ENCODE measurements around the gene RNF169.
"Not testable (repeated sequence)": the region's sequence is repeated elsewhere in the genome, so short reads cannot be mapped to it uniquely, and the experiment has no call there.

Gene RNF169

DNA sequence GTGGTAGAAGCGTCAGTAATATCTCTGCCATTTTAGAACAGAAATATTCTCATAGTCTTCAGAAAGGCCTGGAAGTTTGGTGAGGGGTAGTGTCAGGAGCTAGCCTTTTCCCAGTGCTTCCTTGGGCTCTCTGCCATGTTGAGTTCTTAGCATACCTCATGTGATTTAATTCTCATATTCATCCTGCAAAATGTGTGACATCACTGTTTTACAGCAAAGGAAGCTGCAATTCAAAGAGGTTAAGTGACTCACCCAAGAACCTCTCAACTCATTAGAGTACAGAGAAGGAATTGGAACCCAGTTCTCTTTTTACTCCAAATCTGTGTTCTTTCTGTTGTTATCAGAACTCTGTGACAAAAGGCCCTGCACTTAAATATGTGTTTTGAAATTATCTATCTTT is 72.1 kb downstream of the RNF169 start:
- DNase-seq (ENCODE audit: low read depth in 2 of 2), result no peak

DNA sequence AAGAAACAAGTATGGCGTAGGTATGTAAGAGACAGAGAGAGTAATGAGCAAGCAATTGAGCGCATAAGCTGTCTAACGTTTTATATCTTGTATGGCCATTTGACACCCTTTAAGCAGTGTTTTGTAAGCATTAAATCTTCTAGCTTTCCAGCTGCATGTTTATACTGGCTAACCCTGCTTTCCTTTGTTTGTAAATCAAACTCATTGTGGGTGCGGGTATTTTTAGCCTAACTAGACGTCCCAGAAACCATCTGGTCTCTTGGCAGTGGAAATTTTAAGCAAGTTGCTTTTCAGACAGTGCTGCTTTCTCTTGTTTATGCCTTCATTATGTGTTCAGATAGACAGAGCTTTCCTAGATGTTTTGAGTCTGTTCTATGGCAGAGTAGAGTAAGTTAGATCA is 73.5 kb downstream of the RNF169 start:
- no peak for DNase-seq (ENCODE audit: low read depth in 2 of 2)

DNA sequence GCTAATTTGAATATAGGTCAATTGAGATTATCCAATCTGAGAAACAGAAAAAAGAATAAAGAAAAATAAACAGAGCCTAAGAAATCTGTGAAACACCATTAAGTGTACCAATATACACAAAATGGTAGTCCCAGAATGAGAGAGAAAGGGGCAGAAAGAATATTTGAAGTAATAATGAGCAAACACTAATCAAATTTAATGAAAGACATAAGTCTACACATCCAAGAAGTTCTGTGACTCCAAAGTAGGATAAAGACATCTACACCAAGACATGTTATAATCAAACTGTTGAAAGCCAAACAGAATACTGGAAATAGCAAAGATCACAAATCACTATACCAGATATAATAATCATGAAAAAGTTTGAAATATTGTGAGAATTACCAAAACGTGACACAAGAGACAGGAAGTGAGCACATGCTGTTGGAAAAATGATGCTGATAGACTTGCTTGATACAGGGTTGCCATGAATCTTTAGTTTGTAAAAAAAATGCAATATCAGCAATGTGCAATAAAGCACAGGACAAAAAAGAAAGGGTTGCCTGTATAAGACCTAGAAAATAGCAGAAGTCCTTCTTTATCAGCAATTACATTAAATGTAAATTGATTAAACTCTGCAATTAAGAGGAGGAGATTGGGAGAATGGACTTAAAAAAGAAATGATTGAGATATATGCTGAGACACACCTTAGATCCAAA is 75.8 kb downstream of the RNF169 start:
- no peak for DNase-seq (ENCODE audit: low read depth in 2 of 2)

DNA sequence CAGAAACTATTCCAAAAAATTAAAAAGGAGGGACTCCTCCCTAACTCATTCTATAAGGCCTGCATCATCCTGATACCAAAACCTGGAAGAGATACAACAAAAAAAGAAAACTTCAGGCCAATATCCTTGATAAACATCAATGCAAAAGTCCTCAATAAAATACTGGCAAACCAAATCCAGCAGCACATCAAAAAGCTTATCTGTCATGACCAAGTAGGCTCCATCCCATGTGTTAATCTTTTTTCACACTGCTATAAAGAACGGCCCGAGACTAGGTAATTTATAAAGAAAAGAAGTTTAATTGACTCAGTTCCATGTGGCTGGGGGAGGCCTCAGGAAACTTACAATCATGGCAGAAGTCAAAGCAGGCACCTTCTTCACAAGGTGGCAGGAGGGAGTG is 76.9 kb downstream of the RNF169 start:
- DNase-seq (ENCODE audit: low read depth in 2 of 2), result not testable (repeated sequence)

DNA sequence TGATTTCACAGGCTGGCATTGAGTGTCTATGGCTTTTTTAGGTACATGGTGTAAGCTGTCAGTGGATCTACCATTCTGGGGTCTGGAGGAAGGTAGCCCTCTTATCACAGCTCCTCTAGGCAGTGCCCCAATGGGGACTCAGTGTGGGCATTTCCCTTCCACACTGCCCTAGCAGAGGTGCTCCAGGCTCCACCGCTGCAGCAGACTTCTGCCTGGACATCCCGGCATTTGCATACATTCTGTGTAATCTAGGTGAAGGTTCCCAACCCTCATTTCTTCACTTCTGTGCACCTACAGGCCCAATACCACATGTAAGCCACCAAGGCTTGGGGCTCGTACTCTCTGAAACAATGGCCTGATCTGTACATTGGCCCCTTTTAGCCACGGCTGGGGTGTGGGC is 78.3 kb downstream of the RNF169 start:
- DNase-seq (ENCODE audit: low read depth in 2 of 2), result no peak

DNA sequence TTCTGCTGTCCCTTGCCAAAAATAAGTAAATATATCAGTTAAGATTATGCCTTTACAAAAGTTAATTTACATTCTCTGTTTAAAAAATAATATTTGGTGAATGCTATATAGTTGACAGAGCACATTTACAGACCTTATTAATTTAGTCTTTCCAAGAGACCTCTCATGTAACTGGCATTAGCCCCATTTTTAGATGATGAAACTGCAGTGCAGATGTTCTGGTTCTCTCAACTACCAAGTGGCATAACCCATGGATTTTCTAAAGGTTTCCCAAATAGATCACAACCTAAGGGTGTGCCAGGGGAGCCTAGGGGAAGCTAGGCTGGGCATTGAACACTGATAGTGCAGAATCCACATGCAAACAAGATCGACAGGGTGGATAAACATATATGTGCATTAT is 88.5 kb downstream of the RNF169 start:
- no peak for DNase-seq (ENCODE audit: low read depth in 2 of 2)

DNA sequence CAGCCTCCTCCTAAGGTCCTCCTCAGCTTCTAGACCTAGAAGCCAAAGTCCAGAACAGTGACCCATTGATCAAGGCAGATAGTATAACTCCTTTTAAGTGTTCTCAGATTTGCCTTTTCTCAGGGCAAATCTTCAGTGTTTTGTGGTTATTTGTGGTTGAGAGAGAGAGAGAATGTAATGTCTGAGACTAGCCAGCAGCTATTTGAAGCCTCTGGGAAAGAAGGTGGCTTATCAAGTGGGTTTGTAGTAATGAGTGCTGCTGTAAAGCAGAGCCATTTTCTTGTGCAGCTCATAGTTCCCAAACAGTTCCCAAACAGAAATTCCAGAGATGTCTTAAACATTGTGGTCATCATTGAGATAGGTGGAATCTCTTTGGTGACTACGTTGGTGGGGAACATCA is 89.5 kb downstream of the RNF169 start:
- DNase-seq (ENCODE audit: low read depth in 2 of 2), result no peak

DNA sequence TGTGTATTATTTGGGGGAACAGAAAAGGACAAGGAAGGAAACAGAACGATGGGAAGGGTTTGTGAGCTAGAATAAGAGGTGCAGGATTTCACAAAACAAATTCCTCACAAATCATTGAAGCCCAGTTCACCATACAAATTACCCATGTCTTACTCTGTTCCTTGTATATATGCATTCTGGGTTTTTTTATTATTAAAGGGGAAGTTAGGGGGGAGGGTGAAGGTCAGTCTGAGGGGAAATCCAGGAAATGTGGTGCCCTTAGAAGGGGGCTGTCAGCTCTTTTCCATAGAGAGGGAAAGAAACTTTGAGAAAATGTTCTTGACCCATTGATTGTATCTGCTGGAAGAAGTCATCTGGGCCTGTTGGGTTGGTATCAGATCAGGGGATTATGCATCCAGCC is 90.8 kb downstream of the RNF169 start:
- no peak for DNase-seq (ENCODE audit: low read depth in 2 of 2)

DNA sequence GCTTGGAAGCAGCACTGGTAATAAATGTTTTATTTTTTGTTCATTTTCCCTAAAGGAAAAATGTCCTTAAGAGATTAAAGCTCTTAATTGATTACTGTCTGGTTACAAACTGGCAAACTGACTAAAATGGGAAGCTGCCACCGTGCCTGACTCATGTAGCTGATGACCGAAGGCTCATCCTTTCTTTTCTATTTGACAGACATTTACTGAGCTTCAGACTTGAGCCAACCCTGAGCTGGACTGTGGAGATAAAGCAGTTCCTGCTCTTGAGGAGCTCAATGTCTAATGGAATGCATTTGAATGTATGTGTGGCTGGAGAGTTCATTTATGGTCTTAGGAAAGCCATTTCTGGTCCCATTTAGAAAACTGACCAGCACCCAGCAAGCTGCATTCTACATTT is 91.3 kb downstream of the RNF169 start:
- no peak for DNase-seq (ENCODE audit: low read depth in 2 of 2)

DNA sequence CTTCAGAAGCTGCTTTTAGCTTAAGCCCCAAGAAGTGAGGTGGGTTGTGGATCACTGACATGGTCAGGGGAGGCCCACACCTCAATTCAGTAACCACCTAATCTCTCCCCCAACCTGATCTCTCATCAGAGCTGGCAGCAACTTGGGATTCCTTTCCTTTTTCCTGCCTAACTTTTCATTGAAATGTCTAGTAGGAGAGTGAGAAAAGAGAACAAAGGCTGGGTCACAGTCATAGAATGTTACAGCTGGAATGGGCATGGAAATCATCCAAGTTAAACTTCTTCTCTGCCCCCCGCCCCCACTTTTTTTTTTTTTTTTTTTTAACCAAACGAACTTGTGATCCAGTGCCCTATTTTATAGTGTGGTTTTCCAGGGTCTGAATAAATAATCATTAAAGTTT is 91.8 kb downstream of the RNF169 start:
- DNase-seq (ENCODE audit: low read depth in 2 of 2), result no peak

DNA sequence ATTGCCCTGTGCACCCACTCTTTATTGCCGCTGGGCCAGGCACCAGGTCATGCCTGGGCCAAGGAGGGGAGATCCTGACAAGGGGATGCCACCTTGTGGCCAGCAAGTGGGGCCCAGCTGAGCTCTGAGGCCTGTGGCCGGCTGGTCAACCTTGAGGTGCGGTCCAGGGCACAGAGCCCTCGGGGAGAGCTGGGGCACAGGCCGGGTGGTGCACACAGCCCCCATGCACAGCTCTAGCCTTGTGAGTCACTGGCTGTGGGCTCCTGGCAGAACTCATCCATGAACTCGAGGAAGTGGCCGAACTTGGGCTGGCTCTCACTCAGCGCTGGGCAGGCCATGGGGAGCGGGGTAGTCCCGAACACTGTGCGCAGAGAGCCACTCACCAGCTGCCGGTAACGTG is 94.3 kb downstream of the RNF169 start:
- no peak for DNase-seq (ENCODE audit: low read depth in 2 of 2)

DNA sequence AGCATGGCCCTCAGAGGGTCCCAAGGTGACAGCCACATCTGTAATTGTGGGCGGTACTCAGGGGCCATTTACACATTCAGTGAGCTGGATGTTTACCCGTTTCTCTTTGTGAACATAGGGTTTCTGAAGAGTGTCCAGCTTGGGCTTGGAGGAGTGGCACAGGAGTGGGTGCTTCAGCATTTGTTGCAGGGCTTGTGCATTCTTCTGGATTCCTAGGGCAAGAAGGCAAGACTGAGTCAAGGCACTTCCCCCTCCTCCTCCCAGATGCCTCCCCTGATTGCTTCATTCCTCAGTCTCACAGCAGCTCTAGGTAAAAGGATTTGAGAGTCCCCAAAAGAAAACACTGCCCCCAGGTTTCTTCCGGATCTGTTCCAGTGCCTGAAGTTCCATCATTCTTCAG is 95.4 kb downstream of the RNF169 start:
- no peak for DNase-seq (ENCODE audit: low read depth in 2 of 2)

DNA sequence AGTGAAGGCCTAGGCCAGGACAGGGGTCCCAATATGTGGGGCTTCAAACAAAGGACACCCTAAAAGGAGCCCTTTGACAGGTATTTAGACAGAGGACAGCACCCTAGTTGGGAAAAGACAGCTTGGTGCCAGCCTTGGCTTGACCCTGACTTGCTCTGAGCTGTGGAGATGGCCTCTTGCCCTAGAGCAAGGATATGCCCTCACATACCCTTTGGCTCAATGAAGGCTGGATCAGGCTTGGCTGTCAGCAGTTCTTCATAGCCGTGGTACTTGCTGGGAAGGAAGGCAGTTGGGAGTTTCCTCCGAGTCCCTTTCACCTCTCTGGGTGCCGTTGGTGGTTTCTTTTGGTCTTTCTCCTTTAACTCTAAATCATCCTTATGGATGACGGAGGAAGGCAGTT is 96.2 kb downstream of the RNF169 start:
- no peak for DNase-seq (ENCODE audit: low read depth in 2 of 2)

DNA sequence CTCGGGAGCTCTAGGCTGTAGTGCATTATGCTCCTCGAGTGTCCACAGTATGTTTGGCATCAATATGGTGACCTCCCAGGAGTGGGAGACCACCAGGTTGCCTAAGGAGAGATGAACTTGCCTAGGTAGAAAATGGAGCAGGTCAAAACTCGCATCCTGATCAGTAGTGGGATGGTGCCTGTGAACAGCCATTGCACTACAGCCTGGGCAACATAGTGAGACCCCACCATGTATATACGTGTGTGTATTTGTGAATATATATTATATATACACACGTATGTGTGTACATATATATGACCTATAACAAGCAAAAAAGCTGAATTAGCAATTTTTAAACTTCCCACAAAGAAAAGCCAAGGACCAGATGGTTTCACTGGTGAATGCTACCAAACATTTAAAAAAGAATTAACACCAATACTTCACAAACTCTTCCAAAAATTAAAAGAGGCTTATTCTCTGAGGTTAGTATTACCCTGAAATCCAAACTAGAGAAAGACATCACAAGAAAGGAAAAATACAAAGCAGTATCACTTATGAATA is 97.4 kb downstream of the RNF169 start:
- DNase-seq (ENCODE audit: low read depth in 2 of 2), result no peak

DNA sequence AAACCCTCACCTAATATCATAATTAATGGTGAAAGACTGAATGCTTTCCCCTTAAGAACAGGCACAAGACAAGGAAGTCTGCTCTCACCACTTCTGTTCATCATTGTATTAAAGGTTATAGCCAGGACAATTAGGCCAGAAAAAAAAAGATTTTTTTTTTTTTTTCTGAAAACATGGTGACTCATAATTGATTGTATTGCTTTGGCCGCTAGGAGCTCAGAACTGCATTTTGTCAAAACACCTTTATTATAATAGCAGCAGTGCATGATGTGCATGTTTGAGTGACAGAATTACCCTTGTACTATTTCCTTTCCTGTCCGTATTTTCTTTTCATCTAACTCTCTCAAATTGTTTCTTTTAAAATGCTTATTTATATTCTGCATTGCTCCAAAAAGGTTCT is 98.1 kb downstream of the RNF169 start:
- DNase-seq (ENCODE audit: low read depth in 2 of 2), result no peak

DNA sequence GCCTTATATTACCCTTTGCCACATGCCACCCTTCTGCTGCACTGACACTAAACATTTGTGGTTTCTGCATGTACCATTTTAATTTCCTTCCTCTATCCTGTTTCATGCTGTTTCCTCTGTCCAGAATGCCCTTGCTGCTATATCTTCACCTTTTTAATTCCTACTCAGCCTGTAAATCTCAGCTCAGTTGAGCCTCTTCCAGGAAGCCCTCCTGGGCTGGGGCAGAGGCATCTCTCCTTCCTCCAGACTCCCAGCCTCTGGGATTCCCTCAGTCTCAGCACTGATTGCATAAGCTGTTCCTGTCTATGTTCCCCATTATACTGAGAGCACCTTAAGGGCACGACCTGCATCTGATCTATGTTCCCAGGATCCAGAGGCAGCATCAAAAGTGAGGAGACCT is 98.7 kb downstream of the RNF169 start:
- DNase-seq (ENCODE audit: low read depth in 2 of 2), result no peak

DNA sequence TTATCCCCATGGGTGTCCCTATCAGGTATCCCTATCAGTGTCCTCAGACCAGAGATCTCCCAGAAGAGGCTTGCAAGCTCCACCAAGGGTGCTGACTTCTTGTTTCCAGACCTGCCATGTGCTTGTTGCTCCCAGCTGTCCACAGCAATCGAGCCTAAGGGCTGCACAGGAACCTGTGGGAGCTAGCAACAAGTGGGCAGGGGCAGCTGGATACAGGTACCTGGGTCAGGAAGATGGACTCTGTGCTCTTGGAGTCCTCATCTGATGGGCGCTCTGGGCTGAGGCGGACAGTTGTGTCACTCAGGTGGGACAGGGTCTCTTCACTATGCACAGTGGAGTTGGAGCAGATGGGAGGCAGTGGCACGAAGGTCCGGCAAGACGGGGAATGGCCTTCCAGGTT is 99.2 kb downstream of the RNF169 start:
- no peak for DNase-seq (ENCODE audit: low read depth in 2 of 2)

DNA sequence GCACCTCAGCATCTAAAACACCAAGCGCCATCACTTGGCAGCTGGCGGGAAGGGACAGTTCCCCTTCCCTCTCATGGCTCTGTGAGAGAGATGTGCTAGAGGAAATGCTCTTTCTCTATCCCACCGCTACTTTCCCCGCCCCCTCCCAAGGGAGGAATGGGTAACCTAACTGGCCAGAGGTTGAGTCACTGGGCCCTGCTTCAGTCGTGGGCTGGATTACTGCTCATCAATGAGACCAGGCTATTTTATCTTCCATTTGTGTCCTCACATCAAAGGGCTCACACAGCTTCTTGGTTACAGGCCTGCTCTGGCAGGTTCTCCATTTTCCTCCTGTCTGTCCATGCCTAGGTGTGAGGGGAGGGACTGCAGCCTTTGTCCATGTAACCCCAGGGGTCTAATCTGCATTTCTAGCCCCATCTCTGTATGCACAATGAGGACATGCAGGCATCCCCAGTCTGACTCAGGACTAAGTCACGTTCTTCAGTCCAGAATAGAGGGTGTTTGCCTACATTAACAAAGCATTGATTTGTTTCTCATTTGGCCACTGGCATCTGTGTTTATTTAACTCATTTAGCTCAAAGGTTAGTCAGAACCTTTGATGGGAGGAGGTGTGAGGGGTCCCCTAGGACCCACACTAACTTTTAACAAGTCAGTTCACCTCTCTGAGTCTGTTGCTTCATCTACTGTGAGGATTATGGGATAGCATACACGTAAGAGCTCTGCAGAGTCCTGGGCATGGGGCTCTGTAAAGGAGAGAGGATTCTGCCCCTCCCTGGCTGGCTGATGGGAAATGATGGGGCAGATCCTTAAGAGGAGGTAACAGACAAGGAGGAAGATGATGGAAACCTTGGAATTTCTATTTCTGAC is 101.1 kb downstream of the RNF169 start:
- no peak for DNase-seq (ENCODE audit: low read depth in 2 of 2)

DNA sequence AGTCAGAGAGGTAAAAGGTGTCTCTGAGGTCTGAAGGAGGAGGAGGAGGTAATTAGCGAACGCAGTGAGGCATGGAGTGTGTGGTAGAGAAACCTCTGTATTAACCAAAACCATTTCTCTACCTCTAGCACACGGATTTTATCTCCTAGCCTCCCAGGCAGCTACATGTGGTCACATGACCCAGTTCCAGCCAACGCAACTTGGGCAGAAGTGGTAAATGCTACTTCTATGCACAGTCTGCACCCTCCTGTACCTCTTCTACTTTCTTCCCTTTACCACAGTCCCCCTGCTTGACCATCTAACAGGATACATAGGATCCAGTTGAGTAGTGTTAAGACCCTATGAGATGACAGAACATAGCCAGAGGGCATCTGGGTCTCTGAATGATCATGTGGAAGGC is 104.6 kb downstream of the RNF169 start:
- DNase-seq (ENCODE audit: low read depth in 2 of 2), result no peak

DNA sequence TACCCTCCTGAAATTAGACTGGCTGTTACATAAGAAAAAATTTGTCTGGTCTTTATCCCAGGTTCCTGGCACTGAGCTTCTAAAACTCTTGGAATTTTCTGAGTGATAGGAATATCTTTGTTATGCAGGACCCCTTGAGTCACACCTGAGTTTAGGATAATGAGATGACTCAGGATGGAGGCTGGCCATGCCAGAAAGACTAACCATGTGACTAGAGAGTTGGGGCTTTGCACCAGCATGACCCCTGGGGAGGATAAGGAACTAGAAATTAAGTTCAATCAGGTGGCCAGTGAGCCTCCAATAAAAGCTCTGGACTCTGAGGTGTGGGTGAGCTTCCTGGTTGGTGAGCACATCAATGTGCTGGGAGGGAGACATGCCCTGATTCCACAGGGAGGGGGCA is 112.1 kb downstream of the RNF169 start:
- DNase-seq (ENCODE audit: low read depth in 2 of 2), result no peak

DNA sequence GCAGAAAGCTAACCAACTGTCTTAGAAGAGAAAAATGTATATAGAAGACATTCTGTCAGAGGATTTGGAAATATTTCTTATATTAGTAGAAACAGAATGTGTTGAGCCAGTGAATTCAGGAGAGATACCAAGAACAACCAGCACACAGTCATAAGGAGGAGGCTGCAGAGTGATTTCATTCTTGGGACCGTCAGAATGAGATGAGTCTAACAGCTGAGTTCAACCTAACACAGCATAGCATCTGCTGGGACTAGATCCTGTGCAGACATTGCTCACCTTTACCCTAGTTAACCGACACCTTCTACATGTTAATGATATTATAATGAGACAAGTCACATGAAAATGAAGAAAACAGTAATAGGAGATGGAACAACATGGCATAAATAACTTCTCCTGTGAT is 114.8 kb downstream of the RNF169 start:
- no peak for DNase-seq (ENCODE audit: low read depth in 2 of 2)

DNA sequence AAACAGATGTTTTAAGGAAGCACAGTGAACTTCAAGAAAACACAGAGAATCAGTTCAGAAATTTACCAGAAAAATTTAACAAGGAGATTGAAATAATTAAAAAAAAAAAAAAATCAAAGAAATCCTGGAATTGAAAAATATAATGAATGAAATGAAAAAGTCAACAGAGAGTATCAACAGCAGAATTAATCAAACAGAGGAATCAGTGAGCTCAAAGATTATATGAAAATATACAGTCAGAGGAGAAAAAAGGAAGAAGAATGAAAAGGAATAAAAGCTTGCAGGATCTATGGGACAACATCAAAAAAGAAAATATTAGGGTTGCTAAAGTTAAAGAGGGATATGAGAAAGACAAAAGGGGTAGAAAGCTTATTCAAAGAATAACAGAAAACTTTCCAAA is 117.9 kb downstream of the RNF169 start:
- no peak for DNase-seq (ENCODE audit: low read depth in 2 of 2)

DNA sequence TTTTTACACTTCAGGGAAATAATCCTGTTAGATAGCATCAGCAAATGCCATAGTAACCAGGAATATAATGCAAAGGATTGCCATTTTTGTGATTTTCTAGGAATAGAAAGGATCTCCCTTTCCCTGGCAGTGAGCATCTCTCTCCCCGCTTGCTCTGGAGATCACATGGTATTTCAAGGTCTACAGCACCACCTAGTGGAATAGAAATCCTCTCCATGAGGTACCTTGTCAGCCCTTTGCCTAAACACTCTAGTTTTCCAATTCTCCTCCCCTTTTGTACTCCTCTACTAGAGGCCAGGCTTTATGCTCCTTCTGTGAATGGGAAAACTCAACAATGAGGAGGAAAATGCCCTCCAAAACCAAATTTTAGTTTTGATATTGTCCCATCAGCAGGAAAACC is 121.8 kb downstream of the RNF169 start:
- DNase-seq (ENCODE audit: low read depth in 2 of 2), result no peak
